ENCODE results near the gene STS.

STS gene, protein sequence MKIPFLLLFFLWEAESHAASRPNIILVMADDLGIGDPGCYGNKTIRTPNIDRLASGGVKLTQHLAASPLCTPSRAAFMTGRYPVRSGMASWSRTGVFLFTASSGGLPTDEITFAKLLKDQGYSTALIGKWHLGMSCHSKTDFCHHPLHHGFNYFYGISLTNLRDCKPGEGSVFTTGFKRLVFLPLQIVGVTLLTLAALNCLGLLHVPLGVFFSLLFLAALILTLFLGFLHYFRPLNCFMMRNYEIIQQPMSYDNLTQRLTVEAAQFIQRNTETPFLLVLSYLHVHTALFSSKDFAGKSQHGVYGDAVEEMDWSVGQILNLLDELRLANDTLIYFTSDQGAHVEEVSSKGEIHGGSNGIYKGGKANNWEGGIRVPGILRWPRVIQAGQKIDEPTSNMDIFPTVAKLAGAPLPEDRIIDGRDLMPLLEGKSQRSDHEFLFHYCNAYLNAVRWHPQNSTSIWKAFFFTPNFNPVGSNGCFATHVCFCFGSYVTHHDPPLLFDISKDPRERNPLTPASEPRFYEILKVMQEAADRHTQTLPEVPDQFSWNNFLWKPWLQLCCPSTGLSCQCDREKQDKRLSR

DNA sequence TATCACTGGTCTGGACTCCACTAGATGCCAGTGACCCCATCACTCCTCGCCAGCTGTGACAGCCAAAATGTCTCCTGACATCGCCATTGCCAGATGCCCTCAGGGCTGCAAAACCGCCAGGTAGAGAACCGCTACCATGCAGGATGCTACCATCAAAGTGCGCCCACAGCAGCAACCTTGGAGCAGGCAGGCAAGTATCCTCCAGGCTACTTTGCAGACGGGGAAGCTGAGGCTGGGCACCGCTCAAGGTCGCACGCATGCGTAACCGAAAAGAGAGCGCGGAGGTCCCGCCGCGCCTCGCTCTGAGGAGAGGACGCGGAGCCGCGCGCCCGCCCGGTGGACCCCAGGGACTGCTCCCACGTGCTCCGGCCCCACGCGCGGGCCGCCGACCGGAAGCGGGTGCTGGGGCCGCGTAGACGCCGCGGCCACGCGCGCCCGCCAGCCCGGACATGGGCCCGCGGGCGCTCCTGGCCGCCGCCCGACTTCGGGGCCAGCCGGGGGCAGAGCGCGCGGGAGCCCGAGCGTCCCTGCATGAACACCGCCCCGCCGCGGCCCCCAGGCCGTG is at the start of gene STS:
Gene STS (plus strand): TSS at position 300 of the 565 bp plus-strand sequence. CDS start 105,488 bp downstream, outside the sequence.
- DNase-seq (ENCODE audit: low read depth): no peak

GRCh38 chrX:7100022-7100421 is 47.5 kb upstream of the STS start:
- no peak for DNase-seq (ENCODE audit: low read depth)

- no peak for DNase-seq (ENCODE audit: low read depth)
These were observed 45.4 kb upstream of the STS start for GRCh38 chrX:7102119-7102518.

- DNase-seq (ENCODE audit: low read depth): no peak
These were observed 40.9 kb upstream of the STS start for GRCh38 chrX:7106649-7107048.

GRCh38 chrX:7108030-7108429 is 39.5 kb upstream of the STS start:
- no peak for DNase-seq (ENCODE audit: low read depth)

GRCh38 chrX:7109049-7109531 is 38.4 kb upstream of the STS start:
- no peak for DNase-seq (ENCODE audit: low read depth)

DNA sequence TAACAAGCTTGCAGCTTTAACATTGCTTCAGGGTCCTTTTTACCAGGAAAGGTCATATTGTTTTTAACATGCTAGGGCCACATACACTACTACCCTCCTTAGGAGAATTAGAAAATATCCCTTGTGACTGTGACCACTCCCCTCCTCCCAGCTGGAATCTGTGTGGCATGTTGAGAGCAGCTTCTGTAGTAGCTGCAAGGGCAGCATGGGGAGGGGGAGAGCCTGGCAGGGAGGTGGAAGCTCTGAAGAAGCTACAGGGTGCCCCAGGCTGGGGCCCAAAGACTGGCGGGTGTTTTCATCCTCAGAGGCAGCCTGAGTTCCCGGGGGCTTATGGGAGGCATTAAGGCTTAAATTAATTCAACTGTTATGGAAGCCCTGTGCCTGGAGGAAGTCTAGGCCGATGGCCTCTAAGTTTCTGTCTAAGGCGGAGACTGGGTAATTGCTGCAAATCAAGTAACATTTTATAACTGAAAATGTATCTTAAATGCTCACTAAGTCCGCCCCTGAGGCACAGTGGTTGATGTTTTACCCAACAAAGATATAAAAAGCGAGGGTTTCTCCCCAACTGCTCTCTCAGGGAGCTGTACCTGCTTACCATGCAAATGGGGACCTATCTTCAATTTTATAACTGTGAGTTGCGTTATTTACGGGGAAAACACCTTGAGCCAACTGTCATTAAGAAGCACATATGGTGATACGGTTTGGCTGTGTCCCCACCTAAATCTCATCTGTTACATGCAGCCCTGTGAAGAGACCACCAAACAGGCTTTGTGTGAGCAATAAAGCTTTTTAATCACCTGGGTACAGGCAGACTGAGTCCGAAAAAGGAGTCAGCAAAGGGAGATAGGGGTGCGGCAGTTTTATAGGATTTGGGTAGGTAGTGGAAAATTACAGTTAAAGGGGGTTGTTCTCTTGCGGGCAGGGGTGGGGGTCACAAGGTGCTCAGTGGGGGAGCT is 37.4 kb upstream of the STS start:
- no peak for DNase-seq (ENCODE audit: low read depth)

DNA sequence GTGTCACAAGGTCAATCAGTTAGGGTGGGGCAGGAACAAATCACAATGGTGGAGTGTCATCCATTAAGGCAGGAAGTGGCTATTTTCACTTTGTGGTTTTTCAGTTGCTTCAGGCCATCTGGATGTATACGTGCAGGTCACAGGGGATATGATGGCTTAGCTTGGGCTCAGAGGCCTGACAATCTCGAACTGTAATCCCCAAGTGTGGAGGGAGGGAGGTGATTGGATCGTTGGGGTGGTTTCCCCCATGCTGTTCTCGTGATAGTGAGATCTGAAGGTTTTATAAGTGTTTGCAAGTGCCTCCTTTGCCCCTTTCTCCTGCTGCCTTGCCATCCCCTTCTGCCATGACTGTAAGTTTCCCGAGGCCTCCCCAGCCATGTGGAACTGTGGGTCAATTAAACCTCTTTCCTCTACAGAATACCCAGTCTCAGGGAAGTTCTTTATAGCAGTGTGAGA is 36.7 kb upstream of the STS start:
- DNase-seq (ENCODE audit: low read depth): no peak

DNA sequence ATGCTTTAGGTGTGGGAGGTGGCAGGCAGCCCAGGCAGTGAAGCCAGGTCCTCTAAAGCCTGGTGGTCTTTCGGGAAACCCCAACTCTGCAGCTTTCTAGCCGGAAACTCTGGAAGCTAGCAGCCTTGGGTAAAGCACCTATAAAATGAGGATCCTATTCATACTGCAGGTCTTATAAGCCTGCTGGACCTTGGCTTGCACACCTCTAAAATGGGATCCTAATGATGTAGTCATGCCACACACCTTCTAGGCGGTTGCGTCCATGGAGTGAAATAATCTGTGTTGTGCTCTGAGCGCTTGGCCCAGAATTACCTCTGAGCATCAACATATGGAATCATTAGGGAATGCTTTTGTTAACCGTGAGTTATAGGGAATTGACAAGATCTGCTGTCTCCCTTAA is 36.0 kb upstream of the STS start:
- no peak for DNase-seq (ENCODE audit: low read depth)

- no peak for DNase-seq (ENCODE audit: low read depth)
These were observed 35.4 kb upstream of the STS start for GRCh38 chrX:7112071-7112470.

- no peak for DNase-seq (ENCODE audit: low read depth)
These were observed 32.0 kb upstream of the STS start for GRCh38 chrX:7115557-7115956.

GRCh38 chrX:7116081-7116480 is 31.4 kb upstream of the STS start:
- no peak for DNase-seq (ENCODE audit: low read depth)

DNA sequence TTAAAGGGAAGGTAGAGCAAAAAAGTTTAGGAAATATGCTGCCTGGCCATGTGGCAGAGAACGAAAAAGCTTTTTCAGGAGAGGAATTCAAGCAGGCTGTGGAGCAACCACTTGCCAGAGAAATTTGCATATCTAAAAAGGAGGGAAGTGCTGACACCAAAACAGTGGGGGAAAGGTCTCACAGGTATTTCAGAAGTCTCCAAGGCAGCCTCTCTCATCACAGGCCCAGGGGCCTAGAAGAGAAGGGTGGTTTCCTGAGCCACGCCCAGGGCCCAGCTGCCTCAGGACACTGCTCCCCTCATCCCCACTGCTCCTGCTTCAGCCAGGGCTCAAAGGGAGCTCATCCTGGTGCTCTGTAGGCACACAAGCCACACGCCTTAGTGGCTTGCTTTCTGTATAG is 29.9 kb upstream of the STS start:
- no peak for DNase-seq (ENCODE audit: low read depth)

DNA sequence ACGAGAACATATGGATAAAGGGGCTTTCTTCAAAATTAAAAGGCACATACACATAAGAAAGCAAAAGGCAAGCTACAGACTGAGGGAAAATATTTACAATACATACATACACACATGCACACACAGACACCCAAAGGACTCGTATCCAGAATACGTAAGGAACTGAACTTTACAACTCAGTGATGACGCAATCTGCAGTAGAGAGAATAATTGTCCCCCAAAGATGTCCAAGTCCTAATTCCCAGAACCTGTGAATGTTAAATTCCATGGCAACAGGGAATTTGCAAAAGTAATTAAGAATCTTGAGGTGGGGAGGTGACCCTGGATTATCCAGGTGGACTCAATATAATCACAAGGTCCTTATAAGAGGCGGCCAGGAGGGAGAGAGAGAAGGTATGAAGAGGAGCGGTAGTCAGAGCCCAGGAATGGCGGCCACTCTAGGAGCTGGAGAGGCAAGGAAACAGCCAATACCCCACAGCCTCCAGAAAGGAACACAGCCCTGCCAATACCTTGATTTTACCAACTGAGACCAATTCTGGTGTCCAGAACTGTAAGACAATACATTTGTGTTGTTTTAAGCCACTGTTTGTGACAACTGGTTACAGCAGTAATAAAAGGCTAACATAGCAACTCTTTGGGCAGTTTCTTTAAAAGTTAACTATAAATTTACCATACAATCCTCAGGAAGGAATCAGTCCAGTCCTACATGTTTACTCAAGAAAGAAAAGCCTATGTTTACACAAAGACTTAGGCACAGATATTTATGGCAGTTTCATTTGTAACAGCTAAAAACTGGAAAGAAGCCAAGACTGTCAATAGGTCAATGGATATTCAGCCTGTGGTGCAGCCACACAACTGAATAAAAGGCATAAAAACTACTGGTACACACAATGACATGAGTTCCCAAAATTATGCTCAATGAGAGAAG is 27.3 kb upstream of the STS start:
- no peak for DNase-seq (ENCODE audit: low read depth)

- no peak for DNase-seq (ENCODE audit: low read depth)
These were observed 26.7 kb upstream of the STS start for GRCh38 chrX:7120878-7121219.

- DNase-seq (ENCODE audit: low read depth): no peak
These were observed 20.5 kb upstream of the STS start for GRCh38 chrX:7127056-7127455.

GRCh38 chrX:7131621-7132020 is 15.9 kb upstream of the STS start:
- DNase-seq (ENCODE audit: low read depth): no peak

DNA sequence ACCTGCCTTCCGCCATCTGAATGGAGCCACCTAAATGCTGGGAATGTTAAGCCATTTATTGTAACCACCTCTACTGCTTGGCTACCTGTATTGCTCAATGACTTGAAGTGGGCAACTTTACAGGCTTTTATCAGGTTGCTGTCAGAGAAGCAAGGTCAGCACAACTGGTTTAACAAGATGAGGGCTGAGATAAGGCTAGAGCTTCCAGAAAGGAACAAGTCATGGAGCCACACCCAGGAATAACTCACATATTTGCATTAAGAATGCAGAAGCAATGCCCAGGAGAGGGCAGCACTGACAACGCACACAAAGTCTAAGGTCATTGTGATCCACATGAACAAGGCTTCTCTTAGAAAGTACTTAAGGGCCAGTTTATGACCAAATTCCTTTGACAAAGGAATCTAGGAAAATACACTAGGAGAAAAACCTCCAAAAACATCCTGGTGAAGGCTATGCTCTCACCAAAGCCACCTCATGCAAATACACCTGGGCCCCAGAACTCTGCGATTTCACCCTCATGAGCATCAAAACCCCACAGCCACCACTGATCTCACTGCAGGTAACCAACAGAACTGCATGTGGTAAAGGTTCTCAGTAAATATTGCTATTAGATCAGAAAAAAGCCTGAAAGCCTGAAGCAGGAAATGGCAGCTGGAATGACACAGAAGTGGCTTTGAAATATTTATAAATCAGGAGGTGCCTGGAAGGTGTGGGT is 15.0 kb upstream of the STS start:
- DNase-seq (ENCODE audit: low read depth): peak; percentile 51

DNA sequence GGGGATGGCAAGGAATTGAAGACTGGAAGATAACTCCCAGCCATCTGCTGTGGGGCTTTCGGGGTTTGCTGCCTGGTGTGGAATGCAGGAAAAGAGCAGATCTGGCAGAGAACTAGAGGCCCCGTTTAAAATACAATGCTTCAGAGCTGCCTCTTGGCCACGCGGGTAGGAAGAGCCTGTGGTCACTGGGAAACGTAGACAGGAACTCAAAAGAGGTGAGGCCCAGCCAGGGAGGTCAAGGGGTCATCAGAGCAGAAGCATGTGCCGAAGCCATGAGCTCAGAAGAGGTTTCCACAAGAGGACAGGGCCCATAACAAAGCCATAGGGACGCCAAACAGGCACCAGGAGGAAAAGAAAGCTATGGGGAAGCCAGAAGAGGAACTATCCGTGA is 14.5 kb upstream of the STS start:
- no peak for DNase-seq (ENCODE audit: low read depth)

DNA sequence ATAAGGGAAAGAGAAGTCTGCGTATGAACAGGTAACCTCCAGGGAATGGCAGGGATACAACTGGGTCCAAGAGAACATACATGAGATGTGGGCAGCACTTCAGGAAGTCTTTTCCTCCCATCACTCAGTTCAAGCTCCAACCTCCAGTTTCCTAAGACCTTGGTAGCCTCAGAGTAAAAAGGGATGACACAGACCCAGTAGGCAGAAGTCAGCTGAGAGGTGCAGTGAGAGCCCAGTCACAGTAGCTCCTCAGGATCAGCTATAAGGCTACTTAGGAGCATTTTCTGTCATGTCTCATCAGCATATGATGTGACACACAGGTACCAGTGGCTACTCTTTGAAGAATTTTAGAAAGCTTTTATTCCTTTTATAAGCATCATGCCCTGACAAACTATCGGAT is 12.5 kb upstream of the STS start:
- DNase-seq (ENCODE audit: low read depth): no peak
